SK-N-SH (cell line): ENCODE measurements around the gene HDDC2.

ENCODE experiments used
- ELF1 ChIP-seq: IDR thresholded peaks from 2 replicates; pipeline ENCODE4 v1.4.0; 2012
- FOXJ3 ChIP-seq: sonication (generic); formaldehyde crosslinking; IDR thresholded peaks from 2 replicates; pipeline ENCODE4 v1.5.1; 2020; ENCODE audit warnings: mild to moderate bottlenecking, missing genetic modification reagents
- FOXM1 ChIP-seq: IDR thresholded peaks from 2 replicates; pipeline ENCODE4 v1.4.0; 2012; ENCODE audit warnings: low read depth, mild to moderate bottlenecking
- GABPA ChIP-seq: IDR thresholded peaks from 2 replicates; pipeline ENCODE4 v1.4.0; 2012; ENCODE audit warnings: low read depth, mild to moderate bottlenecking
- JUND ChIP-seq: IDR thresholded peaks from 2 replicates; pipeline ENCODE4 v1.4.0; 2012
- POLR2AphosphoS5 ChIP-seq: IDR thresholded peaks from 2 replicates; pipeline ENCODE4 v1.6.1; 2012; ENCODE audit warnings: low read depth, low read length
- RAD21 ChIP-seq: IDR thresholded peaks from 2 replicates; pipeline ENCODE4 v1.6.1; 2012; ENCODE audit warnings: mild to moderate bottlenecking, low read length
- YY1 ChIP-seq: IDR thresholded peaks from 2 replicates; pipeline ENCODE4 v1.4.0; 2012; ENCODE audit warnings: low read depth, mild to moderate bottlenecking
- TF ChIP-seq, protein P1 (sequence below): fragments of 200-600 bp; sonication (generic); IDR thresholded peaks from 2 replicates; pipeline ENCODE4 v1.6.1; 2017; ENCODE audit warnings: antibody characterized with exemption, mild to moderate bottlenecking, moderate library complexity
- TF ChIP-seq, protein P2 (sequence below): IDR thresholded peaks from 2 replicates; pipeline ENCODE4 v1.4.0; 2012; ENCODE audit warnings: low read depth
- TF ChIP-seq, protein P3 (sequence below): fragments of 150-350 bp; IDR thresholded peaks from 2 replicates; pipeline ENCODE4 v1.6.1; 2016; ENCODE audit warnings: mild to moderate bottlenecking, low read depth, low read length

DNA sequence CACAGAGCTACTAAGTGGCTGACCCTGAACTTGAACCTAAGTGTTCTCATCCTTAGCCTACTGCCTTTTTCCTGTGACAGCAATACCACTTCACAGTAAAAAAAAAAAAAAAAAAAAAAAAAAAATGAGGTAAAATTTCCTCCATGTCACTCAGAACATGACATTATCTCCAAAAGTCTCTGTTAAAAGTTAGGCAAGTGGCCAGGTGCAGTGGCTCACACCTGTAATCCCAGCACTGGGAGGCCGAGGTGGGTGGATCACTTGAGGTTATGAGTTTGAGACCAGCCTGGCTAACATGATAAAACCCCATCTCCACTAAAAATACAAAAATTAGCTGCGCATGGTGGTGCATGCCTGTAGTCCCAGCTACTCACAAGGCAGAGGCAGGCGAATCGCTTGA, 11.2 kb upstream of the HDDC2 start:
- TF ChIP-seq GABPA = no peak
- no peak for TF ChIP-seq YY1
- TF ChIP-seq ELF1 = no peak
- TF ChIP-seq, protein P1, sequence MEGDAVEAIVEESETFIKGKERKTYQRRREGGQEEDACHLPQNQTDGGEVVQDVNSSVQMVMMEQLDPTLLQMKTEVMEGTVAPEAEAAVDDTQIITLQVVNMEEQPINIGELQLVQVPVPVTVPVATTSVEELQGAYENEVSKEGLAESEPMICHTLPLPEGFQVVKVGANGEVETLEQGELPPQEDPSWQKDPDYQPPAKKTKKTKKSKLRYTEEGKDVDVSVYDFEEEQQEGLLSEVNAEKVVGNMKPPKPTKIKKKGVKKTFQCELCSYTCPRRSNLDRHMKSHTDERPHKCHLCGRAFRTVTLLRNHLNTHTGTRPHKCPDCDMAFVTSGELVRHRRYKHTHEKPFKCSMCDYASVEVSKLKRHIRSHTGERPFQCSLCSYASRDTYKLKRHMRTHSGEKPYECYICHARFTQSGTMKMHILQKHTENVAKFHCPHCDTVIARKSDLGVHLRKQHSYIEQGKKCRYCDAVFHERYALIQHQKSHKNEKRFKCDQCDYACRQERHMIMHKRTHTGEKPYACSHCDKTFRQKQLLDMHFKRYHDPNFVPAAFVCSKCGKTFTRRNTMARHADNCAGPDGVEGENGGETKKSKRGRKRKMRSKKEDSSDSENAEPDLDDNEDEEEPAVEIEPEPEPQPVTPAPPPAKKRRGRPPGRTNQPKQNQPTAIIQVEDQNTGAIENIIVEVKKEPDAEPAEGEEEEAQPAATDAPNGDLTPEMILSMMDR = no peak
- TF ChIP-seq, protein P2, sequence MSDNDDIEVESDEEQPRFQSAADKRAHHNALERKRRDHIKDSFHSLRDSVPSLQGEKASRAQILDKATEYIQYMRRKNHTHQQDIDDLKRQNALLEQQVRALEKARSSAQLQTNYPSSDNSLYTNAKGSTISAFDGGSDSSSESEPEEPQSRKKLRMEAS = no peak
- TF ChIP-seq RAD21 = no peak
- no peak for TF ChIP-seq FOXJ3 (CRISPR knock-in tag)
- TF ChIP-seq JUND = no peak
- no peak for TF ChIP-seq POLR2AphosphoS5
- TF ChIP-seq, protein P3, sequence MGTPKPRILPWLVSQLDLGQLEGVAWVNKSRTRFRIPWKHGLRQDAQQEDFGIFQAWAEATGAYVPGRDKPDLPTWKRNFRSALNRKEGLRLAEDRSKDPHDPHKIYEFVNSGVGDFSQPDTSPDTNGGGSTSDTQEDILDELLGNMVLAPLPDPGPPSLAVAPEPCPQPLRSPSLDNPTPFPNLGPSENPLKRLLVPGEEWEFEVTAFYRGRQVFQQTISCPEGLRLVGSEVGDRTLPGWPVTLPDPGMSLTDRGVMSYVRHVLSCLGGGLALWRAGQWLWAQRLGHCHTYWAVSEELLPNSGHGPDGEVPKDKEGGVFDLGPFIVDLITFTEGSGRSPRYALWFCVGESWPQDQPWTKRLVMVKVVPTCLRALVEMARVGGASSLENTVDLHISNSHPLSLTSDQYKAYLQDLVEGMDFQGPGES = no peak
- no peak for TF ChIP-seq FOXM1
